Activated T-helper 1 cell treated with anti-CD3 and anti-CD28 coated beads, Interleukin-12 subunit alpha, Interleukin-12 subunit beta, Interleukin-2, Interleukin-4 antibody, amounts not matched to agents 30 ng/mL and 10 ng/mL and 1 ng/mL, durations not matched to agents 14 hours and 24 hours and 36 hours (primary cell): ENCODE results near the gene CYTIP. TPM values are rescaled to one million over a fixed set of nuclear protein-coding genes. Genes with fewer than 3 reads are reported as not detected.
A peak's percentile ranks its signal among the peaks of the same experiment; 100 is the strongest.

Experiments
- DNase-seq: peaks from one replicate; pipeline ENCODE4 v3.0.0; 2021; ENCODE audit warnings: low spot score
- H3K27ac Mint-ChIP-seq: one replicate; pipeline ENCODE4 v1.8.0; 2021; ENCODE audit warnings: mild to moderate bottlenecking, mixed read lengths
- H3K27me3 Mint-ChIP-seq: one replicate; pipeline ENCODE4 v1.8.0; 2022; ENCODE audit warnings: mild to moderate bottlenecking, moderate library complexity, mixed read lengths; ENCODE audit not compliant: insufficient read depth
- H3K36me3 Mint-ChIP-seq: one replicate; pipeline ENCODE4 v1.8.0; 2021; ENCODE audit warnings: low read depth, mixed read lengths
- H3K4me1 Mint-ChIP-seq: one replicate; pipeline ENCODE4 v1.8.0; 2021; ENCODE audit warnings: low read depth, mixed read lengths
- H3K4me3 Mint-ChIP-seq: one replicate; pipeline ENCODE4 v1.8.0; 2021; ENCODE audit warnings: mild to moderate bottlenecking, moderate library complexity, mixed read lengths
- H3K9me3 Mint-ChIP-seq: one replicate; pipeline ENCODE4 v1.8.0; 2021; ENCODE audit warnings: mixed read lengths
- intact Hi-C: fragments of 100-400 bp; cut with micrococcal nuclease; formaldehyde crosslinking; loops from one replicate; pipeline ENCODE4 v1.15.1; 2024
- total RNA-seq: library from RNA; stranded (reverse); gene quantifications from 2 replicates; pipeline ENCODE4 v1.2.3, GENCODE V29; 2022

Gene CYTIP
- total RNA-seq: 296 and 302 TPM in 2 replicates

GRCh38 chr2:157443795-157444640, at the start of gene CYTIP:
CYTIP (minus strand) TSS chr2:157444089; CDS start chr2:157444020, 69 bp downstream.
- intact Hi-C loops: loop anchor here (1.0 to 10.0 kb wide), 12 partner anchors 9 to 1102 kb away; partner anchors contain the start of gene ACVR1
- H3K36me3 Mint-ChIP-seq: peaks cover 46% of the 10 kb centered on the region
- peak within 1 kb of the TSS; percentile 98 for H3K4me3 Mint-ChIP-seq
- no peaks in the 10 kb centered on the region for H3K27me3 Mint-ChIP-seq
- peak; percentile 73 for DNase-seq
- H3K4me1 Mint-ChIP-seq: peaks cover 58% of the 10 kb centered on the region
- H3K9me3 Mint-ChIP-seq: no peaks in the 10 kb centered on the region
- H3K27ac Mint-ChIP-seq: peak within 1 kb of the TSS; percentile 99

- Mint-ChIP-seq H3K4me1 (peaks cover 71% of the 10 kb centered on the region), H3K27ac (no peak overlapping the region), H3K27me3 (no peaks in the 10 kb centered on the region), H3K36me3 (no peaks in the 10 kb centered on the region), H3K4me3 (no peak overlapping the region), H3K9me3 (no peaks in the 10 kb centered on the region)
- intact Hi-C loops: loop anchor here (1.0 to 10.0 kb wide), 5 partner anchors 17 to 965 kb away; partner anchors contain the start of genes ACVR1C, CCDC148 and PKP4
- DNase-seq: peak; percentile 63
Measured at GRCh38 chr2:157492189-157492773, 48.4 kb upstream of the CYTIP start.

GRCh38 chr2:157489983-157490382, 46.1 kb upstream of the CYTIP start:
- intact Hi-C loops: loop anchor here (5.0 to 10.0 kb wide), 4 partner anchors 135 to 967 kb away; partner anchors contain the start of genes ACVR1C, CCDC148 and PKP4
- peaks cover 93% of the 10 kb centered on the region for H3K4me1 Mint-ChIP-seq
- no peaks in the 10 kb centered on the region for H3K27me3 Mint-ChIP-seq
- H3K9me3 Mint-ChIP-seq: no peaks in the 10 kb centered on the region
- DNase-seq: no peak
- no peak overlapping the region for H3K4me3 Mint-ChIP-seq
- H3K27ac Mint-ChIP-seq: no peak overlapping the region
- peaks cover 3% of the 10 kb centered on the region for H3K36me3 Mint-ChIP-seq

GRCh38 chr2:157488877-157489276, 45.0 kb upstream of the CYTIP start:
- no peak for DNase-seq
- peak overlapping the region; percentile 74 for H3K4me3 Mint-ChIP-seq
- H3K4me1 Mint-ChIP-seq: peaks cover 95% of the 10 kb centered on the region
- H3K36me3 Mint-ChIP-seq: peaks cover 3% of the 10 kb centered on the region
- H3K27me3 Mint-ChIP-seq: no peaks in the 10 kb centered on the region
- peak overlapping the region; percentile 83 for H3K27ac Mint-ChIP-seq
- intact Hi-C loops: loop anchor here (1.0 to 10.0 kb wide), 2 partner anchors 9 to 706 kb away; no protein-coding TSS in a partner anchor
- no peaks in the 10 kb centered on the region for H3K9me3 Mint-ChIP-seq

GRCh38 chr2:157487747-157488146, 43.9 kb upstream of the CYTIP start:
- intact Hi-C loops: loop anchor here (1.0 to 10.0 kb wide), 2 partner anchors 7 to 707 kb away; no protein-coding TSS in a partner anchor
- Mint-ChIP-seq H3K27ac (peak overlapping the region; percentile 83), H3K4me3 (peak overlapping the region; percentile 74), H3K4me1 (peaks cover 94% of the 10 kb centered on the region), H3K36me3 (peaks cover 5% of the 10 kb centered on the region), H3K27me3 (no peaks in the 10 kb centered on the region), H3K9me3 (no peaks in the 10 kb centered on the region)
- no peak for DNase-seq

GRCh38 chr2:157487271-157487610, 43.4 kb upstream of the CYTIP start:
- no peaks in the 10 kb centered on the region for H3K27me3 Mint-ChIP-seq

GRCh38 chr2:157486596-157487270, 42.8 kb upstream of the CYTIP start:
- H3K27ac Mint-ChIP-seq: peak overlapping the region; percentile 83
- H3K27me3 Mint-ChIP-seq: no peaks in the 10 kb centered on the region
- DNase-seq: no peak
- H3K4me3 Mint-ChIP-seq: peak overlapping the region; percentile 74
- peaks cover 94% of the 10 kb centered on the region for H3K4me1 Mint-ChIP-seq
- intact Hi-C loops: loop anchor here (10.0 kb wide), 1 partner anchor 708 kb away; no protein-coding TSS in a partner anchor
- peaks cover 10% of the 10 kb centered on the region for H3K36me3 Mint-ChIP-seq
- no peaks in the 10 kb centered on the region for H3K9me3 Mint-ChIP-seq

More at GRCh38 chr2:157487271-157487610, 43.4 kb upstream of the CYTIP start:
- no peaks in the 10 kb centered on the region for H3K9me3 Mint-ChIP-seq
- intact Hi-C loops: loop anchor here (10.0 kb wide), 1 partner anchor 708 kb away; no protein-coding TSS in a partner anchor
- peak overlapping the region; percentile 83 for H3K27ac Mint-ChIP-seq
- DNase-seq: no peak
- H3K36me3 Mint-ChIP-seq: peaks cover 10% of the 10 kb centered on the region
- peaks cover 94% of the 10 kb centered on the region for H3K4me1 Mint-ChIP-seq
- H3K4me3 Mint-ChIP-seq: peak overlapping the region; percentile 74

- intact Hi-C loops: loop anchor here (1.0 to 10.0 kb wide), 6 partner anchors 8 to 1138 kb away; no protein-coding TSS in a partner anchor
- Mint-ChIP-seq H3K27me3 (no peaks in the 10 kb centered on the region), H3K9me3 (no peaks in the 10 kb centered on the region), H3K4me3 (peak overlapping the region; percentile 83), H3K4me1 (peaks cover 95% of the 10 kb centered on the region), H3K36me3 (peaks cover 21% of the 10 kb centered on the region), H3K27ac (peak overlapping the region; percentile 99)
- DNase-seq: peak; percentile 62
Measured at GRCh38 chr2:157480182-157480961, 36.5 kb upstream of the CYTIP start.

- intact Hi-C loops: loop anchor here (1.0 to 10.0 kb wide), 6 partner anchors 9 to 1137 kb away; no protein-coding TSS in a partner anchor
- Mint-ChIP-seq H3K27ac (peak overlapping the region; percentile 99), H3K4me1 (peaks cover 96% of the 10 kb centered on the region), H3K9me3 (no peaks in the 10 kb centered on the region), H3K27me3 (no peaks in the 10 kb centered on the region), H3K36me3 (peaks cover 21% of the 10 kb centered on the region), H3K4me3 (peak overlapping the region; percentile 83)
- DNase-seq: no peak
Measured at GRCh38 chr2:157479081-157480027, 35.5 kb upstream of the CYTIP start.

GRCh38 chr2:157477919-157478318, 34.0 kb upstream of the CYTIP start:
- Mint-ChIP-seq H3K4me3 (peak overlapping the region; percentile 20), H3K27me3 (no peaks in the 10 kb centered on the region), H3K27ac (peak overlapping the region; percentile 99), H3K4me1 (peaks cover 98% of the 10 kb centered on the region), H3K9me3 (no peaks in the 10 kb centered on the region), H3K36me3 (peaks cover 24% of the 10 kb centered on the region)
- intact Hi-C loops: loop anchor here (1.0 kb wide), 6 partner anchors 9 to 74 kb away; partner anchors contain the start of gene CYTIP
- DNase-seq: no peak
